K562 (cell line): ENCODE measurements around the gene EXOC4. TPM values are rescaled to one million over a fixed set of nuclear protein-coding genes. Genes with fewer than 3 reads are reported as not detected.

ENCODE experiments used
- C11orf30 ChIP-seq: fragments of 450-650 bp; IDR thresholded peaks from 2 replicates; pipeline ENCODE4 v1.6.1; 2016; ENCODE audit warnings: low read depth, mild to moderate bottlenecking
- CHD4 ChIP-seq: fragments of 200-600 bp; sonication (generic); IDR thresholded peaks from 3 replicates; pipeline ENCODE4 v1.6.1; 2012; ENCODE audit warnings: low read depth, mild to moderate bottlenecking, mixed read lengths, low read length, inconsistent platforms; ENCODE audit not compliant: insufficient read depth, insufficient replicate concordance, poor library complexity, severe bottlenecking
- HEY1 ChIP-seq: fragments of 250-450 bp; sonication (Bioruptor Pico); IDR thresholded peaks from 2 replicates; pipeline ENCODE4 v1.5.0; 2020; ENCODE audit warnings: mild to moderate bottlenecking, moderate library complexity, borderline replicate concordance
- HMGN3 ChIP-seq: IDR thresholded peaks from 2 replicates; pipeline ENCODE4 v1.6.1; 2011; ENCODE audit warnings: borderline replicate concordance, low read depth, mild to moderate bottlenecking, mixed read lengths, low read length; ENCODE audit not compliant: insufficient read length; ENCODE audit errors: extremely low read depth
- MEF2D ChIP-seq: conservative IDR thresholded peaks from 2 replicates; pipeline ENCODE4 v1.6.1; 2016; ENCODE audit warnings: low read depth, missing genetic modification characterization, missing compliant biosample characterization
- NBN ChIP-seq: fragments of 450-650 bp; IDR thresholded peaks from 2 replicates; pipeline ENCODE4 v1.6.1; 2016; ENCODE audit warnings: low read depth, mild to moderate bottlenecking
- NR1H2 ChIP-seq: sonication (generic); formaldehyde crosslinking; IDR thresholded peaks from 2 replicates; pipeline ENCODE4 v1.4.0; 2020; ENCODE audit warnings: mild to moderate bottlenecking, missing genetic modification reagents
- NRF1 ChIP-seq, 2 experiments: fragments of 450-650 bp; IDR thresholded peaks in 1 of 2; conservative IDR thresholded peaks in 1 of 2; 2 replicates each; pipeline ENCODE4 v1.6.1; 2014; ENCODE audit warnings: mild to moderate bottlenecking in 2 of 2
- PRMT5 ChIP-seq: sonication (generic); formaldehyde crosslinking; IDR thresholded peaks from 2 replicates; pipeline ENCODE4 v1.5.0; 2020; ENCODE audit warnings: missing genetic modification reagents
- PTBP1 ChIP-seq: fragments of 200-400 bp; formaldehyde crosslinking; IDR thresholded peaks from 2 replicates; pipeline ENCODE4 v1.6.1; 2017; ENCODE audit warnings: low read depth, low read length
- SRSF1 ChIP-seq: fragments of 200-400 bp; formaldehyde crosslinking; IDR thresholded peaks from 2 replicates; pipeline ENCODE4 v1.6.1; 2017; ENCODE audit warnings: mild to moderate bottlenecking, low read depth, low read length, moderate library complexity
- TBL1XR1 ChIP-seq, 2 experiments: IDR thresholded peaks; 2 replicates each; pipeline ENCODE4 v1.6.1; 2012; ENCODE audit warnings: improper control_type of control experiment in 2 of 2, low read length in 2 of 2, mild to moderate bottlenecking in 1 of 2
- ZNF146 ChIP-seq: IDR thresholded peaks from one replicate; pipeline ENCODE4 v1.6.1; 2018; ENCODE audit warnings: missing compliant biosample characterization; ENCODE audit not compliant: unreplicated experiment
- ZNF431 ChIP-seq: sonication (generic); formaldehyde crosslinking; IDR thresholded peaks from 2 replicates; pipeline ENCODE4 v1.8.0; 2022; ENCODE audit warnings: mild to moderate bottlenecking, missing genetic modification reagents
- ZNF583 ChIP-seq: fragments of 250-450 bp; sonication (Bioruptor Pico); IDR thresholded peaks from 2 replicates; pipeline ENCODE4 v1.4.0; 2020
- ZNF668 ChIP-seq: fragments of 250-450 bp; sonication (Bioruptor Pico); IDR thresholded peaks from 2 replicates; pipeline ENCODE4 v1.8.0; 2022; ENCODE audit warnings: mild to moderate bottlenecking, inconsistent platforms
- polyA plus RNA-seq, 8 experiments: library from polyadenylated mRNA; depleted of rRNA in 4 of 8; stranded (reverse) in 5 of 8; unstranded in 3 of 8; fragments of >200 nt; fragmentation: Nextera tagmentation in 2 of 8; fragmentation: Illumina TruSeq in 1 of 8; extraction: Ambion mirVana in 2 of 8; extraction: Trizol in 1 of 8; gene quantifications; 2 replicates each; pipeline versions ENCODE4 v1.2.1 to v1.2.3, GENCODE V29; 2011 to 2014; ENCODE audit warnings: inconsistent platforms in 1 of 8, missing spikeins in 1 of 8
- total RNA-seq, 7 experiments: library from RNA; depleted of rRNA in 6 of 7; stranded (reverse); fragments of >200 nt in 6 of 7; fragmentation: Illumina TruSeq in 2 of 7; extraction: Trizol in 2 of 7; gene quantifications; 2 replicates each; pipeline versions ENCODE4 v1.2.1 to v1.2.3, GENCODE V29; 2011 to 2021; ENCODE audit warnings: low replicate concordance in 1 of 7
- TF ChIP-seq, protein P1 (sequence below), 2 experiments: fragments of 200-800 bp in 1 of 2; sonication (Bioruptor generic) in 1 of 2; sonication (generic) in 1 of 2; formaldehyde crosslinking in 1 of 2; IDR thresholded peaks in 1 of 2; conservative IDR thresholded peaks in 1 of 2; 2 replicates each; pipeline versions ENCODE4 v1.5.0 to v1.6.1; 2016 to 2020; ENCODE audit warnings: missing compliant biosample characterization in 1 of 2, missing genetic modification characterization in 1 of 2, missing genetic modification reagents in 1 of 2
- TF ChIP-seq, protein P2 (sequence below), 3 experiments: IDR thresholded peaks in 2 of 3; conservative IDR thresholded peaks in 1 of 3; 2 replicates each; pipeline ENCODE4 v1.5.1; 2011 to 2012; ENCODE audit warnings: low read length in 3 of 3, mild to moderate bottlenecking in 3 of 3, control low read depth in 2 of 3, improper control_type of control experiment in 1 of 3, inconsistent platforms in 1 of 3, low read depth in 1 of 3, mixed read lengths in 1 of 3, moderate library complexity in 1 of 3; ENCODE audit not compliant: insufficient read depth in 2 of 3
- TF ChIP-seq, protein P3 (sequence below): IDR thresholded peaks from 3 replicates; pipeline ENCODE4 v1.6.1; 2011; ENCODE audit warnings: borderline replicate concordance, mild to moderate bottlenecking; ENCODE audit not compliant: insufficient read length, insufficient read depth
- TF ChIP-seq, protein P4 (sequence below): sonication (generic); formaldehyde crosslinking; IDR thresholded peaks from 2 replicates; pipeline ENCODE4 v1.8.0; 2022; ENCODE audit warnings: mild to moderate bottlenecking, missing genetic modification reagents

Gene EXOC4
- total and polyA plus RNA-seq, 9 of the 15 experiments (the other 6 are each of a cell fraction or from before 2014, with no cell fraction given), result 18.5 to 73.1 (median 46.6) TPM

DNA sequence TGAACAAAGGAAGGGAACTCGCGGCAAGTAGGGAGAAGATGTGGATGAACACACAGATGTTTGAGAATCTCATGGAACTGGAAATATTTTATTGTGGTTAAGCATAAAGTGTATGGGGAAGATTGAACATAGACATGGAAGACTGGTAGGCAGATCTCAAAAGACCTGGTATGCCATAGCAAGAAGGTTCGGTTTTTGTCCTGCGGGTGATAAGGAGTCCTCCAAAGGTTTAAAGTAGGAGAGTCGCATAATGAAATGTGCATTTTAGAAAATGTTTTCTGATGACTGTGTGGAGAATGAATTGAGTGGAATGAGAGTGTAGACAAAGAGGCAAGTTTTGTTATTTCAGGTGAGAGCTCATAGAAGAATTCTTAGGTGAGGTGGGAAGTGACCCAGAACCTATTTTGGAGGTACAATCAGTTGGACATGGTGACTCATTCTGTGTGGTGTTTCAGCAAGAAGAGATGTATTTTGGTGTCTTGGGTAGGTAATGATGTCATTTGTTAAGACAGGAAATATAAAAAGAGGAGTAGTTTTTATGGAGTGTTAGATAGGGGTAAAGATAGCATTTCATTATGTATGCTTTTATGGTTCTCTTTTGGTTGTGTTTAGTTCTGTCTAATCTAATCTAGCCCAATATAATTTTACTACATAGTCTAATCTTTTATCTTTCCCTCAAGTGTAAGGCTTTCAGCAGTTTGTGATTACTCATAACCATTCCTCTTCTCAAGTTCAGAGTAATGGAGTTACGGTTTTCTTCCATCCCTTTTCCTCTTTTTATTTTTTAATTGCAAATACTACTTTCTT is 239.2 kb downstream of the EXOC4 start (continued):
- TF ChIP-seq HMGN3 (no peak), SRSF1 (no peak), C11orf30 (no peak), CHD4 (no peak), ZNF668 (CRISPR knock-in tag) (no peak), NBN (no peak), NR1H2 (CRISPR knock-in tag) (no peak), ZNF146 (no peak), ZNF583 (CRISPR knock-in tag) (no peak), PTBP1 (no peak), PRMT5 (CRISPR knock-in tag) (no peak), TBL1XR1 (IDR thresholded peaks at IDR 0.05; ENCODE audit: low read length in 2 of 2) (no peak), ZNF431 (CRISPR knock-in tag) (no peak), HEY1 (no peak), MEF2D (tag) (no peak), NRF1 (conservative IDR thresholded peaks at IDR 0.05 in 1 of 2, IDR thresholded peaks at IDR 0.05 in 1 of 2) (no peak)
- TF ChIP-seq, protein P1, sequence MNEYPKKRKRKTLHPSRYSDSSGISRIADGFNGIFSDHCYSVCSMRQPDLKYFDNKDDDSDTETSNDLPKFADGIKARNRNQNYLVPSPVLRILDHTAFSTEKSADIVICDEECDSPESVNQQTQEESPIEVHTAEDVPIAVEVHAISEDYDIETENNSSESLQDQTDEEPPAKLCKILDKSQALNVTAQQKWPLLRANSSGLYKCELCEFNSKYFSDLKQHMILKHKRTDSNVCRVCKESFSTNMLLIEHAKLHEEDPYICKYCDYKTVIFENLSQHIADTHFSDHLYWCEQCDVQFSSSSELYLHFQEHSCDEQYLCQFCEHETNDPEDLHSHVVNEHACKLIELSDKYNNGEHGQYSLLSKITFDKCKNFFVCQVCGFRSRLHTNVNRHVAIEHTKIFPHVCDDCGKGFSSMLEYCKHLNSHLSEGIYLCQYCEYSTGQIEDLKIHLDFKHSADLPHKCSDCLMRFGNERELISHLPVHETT (CRISPR knock-in tag; conservative IDR thresholded peaks at IDR 0.05 in 1 of 2, IDR thresholded peaks at IDR 0.05 in 1 of 2), result no peak
- TF ChIP-seq, protein P2, sequence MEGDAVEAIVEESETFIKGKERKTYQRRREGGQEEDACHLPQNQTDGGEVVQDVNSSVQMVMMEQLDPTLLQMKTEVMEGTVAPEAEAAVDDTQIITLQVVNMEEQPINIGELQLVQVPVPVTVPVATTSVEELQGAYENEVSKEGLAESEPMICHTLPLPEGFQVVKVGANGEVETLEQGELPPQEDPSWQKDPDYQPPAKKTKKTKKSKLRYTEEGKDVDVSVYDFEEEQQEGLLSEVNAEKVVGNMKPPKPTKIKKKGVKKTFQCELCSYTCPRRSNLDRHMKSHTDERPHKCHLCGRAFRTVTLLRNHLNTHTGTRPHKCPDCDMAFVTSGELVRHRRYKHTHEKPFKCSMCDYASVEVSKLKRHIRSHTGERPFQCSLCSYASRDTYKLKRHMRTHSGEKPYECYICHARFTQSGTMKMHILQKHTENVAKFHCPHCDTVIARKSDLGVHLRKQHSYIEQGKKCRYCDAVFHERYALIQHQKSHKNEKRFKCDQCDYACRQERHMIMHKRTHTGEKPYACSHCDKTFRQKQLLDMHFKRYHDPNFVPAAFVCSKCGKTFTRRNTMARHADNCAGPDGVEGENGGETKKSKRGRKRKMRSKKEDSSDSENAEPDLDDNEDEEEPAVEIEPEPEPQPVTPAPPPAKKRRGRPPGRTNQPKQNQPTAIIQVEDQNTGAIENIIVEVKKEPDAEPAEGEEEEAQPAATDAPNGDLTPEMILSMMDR (IDR thresholded peaks at IDR 0.05 in 2 of 3, conservative IDR thresholded peaks at IDR 0.05 in 1 of 3; ENCODE audit: insufficient read depth in 2 of 3, low read depth in 1 of 3, low read length in 3 of 3), result no peak
- TF ChIP-seq, protein P3, sequence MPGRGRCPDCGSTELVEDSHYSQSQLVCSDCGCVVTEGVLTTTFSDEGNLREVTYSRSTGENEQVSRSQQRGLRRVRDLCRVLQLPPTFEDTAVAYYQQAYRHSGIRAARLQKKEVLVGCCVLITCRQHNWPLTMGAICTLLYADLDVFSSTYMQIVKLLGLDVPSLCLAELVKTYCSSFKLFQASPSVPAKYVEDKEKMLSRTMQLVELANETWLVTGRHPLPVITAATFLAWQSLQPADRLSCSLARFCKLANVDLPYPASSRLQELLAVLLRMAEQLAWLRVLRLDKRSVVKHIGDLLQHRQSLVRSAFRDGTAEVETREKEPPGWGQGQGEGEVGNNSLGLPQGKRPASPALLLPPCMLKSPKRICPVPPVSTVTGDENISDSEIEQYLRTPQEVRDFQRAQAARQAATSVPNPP, result no peak
- TF ChIP-seq, protein P4, sequence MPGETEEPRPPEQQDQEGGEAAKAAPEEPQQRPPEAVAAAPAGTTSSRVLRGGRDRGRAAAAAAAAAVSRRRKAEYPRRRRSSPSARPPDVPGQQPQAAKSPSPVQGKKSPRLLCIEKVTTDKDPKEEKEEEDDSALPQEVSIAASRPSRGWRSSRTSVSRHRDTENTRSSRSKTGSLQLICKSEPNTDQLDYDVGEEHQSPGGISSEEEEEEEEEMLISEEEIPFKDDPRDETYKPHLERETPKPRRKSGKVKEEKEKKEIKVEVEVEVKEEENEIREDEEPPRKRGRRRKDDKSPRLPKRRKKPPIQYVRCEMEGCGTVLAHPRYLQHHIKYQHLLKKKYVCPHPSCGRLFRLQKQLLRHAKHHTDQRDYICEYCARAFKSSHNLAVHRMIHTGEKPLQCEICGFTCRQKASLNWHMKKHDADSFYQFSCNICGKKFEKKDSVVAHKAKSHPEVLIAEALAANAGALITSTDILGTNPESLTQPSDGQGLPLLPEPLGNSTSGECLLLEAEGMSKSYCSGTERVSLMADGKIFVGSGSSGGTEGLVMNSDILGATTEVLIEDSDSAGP (CRISPR knock-in tag), result no peak
